ENCODE measurements around the gene PAPOLG. TPM values are rescaled to one million over a fixed set of nuclear protein-coding genes. Genes with fewer than 3 reads are reported as not detected.

Gene PAPOLG
- total and polyA plus RNA-seq, 2 donors (not counting 3 experiments of a cell fraction or from before 2014, with no cell fraction given), result 4.2 to 14.9 TPM

DNA sequence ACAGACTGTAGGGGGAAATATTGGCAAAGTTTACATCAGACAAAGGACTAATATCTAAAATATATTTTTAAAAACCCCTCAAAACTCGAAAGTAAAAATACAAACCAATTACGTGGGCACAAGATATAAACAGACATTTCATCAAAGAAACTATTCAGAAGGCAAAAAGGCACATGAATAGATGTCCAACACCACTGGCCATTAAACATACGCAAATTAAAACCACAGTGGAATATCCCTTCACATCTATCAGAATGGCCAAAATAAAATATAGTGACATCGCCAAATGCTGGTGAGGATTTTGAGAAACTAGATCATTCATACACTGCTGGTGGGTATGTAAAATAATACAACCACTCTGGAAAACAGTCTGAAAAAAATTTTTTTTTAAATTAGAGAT is 30.6 kb upstream of the PAPOLG start:
- ChIA-PET CTCF (interaction anchor here (0.5 kb wide), 1 partner anchor 22 kb away, joined by 3 read pairs; no protein-coding TSS in a partner anchor), POLR2A (no interaction called here)
- TF ChIP-seq POLR2AphosphoS5 (IDR thresholded peaks at IDR 0.05; ENCODE audit: insufficient read depth, low read depth, low read length), result no peak
- TF ChIP-seq, protein P1, sequence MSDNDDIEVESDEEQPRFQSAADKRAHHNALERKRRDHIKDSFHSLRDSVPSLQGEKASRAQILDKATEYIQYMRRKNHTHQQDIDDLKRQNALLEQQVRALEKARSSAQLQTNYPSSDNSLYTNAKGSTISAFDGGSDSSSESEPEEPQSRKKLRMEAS (IDR thresholded peaks at IDR 0.05; ENCODE audit: insufficient read depth, insufficient read length), result no peak
- TF ChIP-seq MYC (IDR thresholded peaks at IDR 0.05; ENCODE audit: low read depth, low read length), result no peak
- TF ChIP-seq FOS (IDR thresholded peaks at IDR 0.05; ENCODE audit: borderline replicate concordance, insufficient read depth, low read length), result no peak
- TF ChIP-seq, protein P2, sequence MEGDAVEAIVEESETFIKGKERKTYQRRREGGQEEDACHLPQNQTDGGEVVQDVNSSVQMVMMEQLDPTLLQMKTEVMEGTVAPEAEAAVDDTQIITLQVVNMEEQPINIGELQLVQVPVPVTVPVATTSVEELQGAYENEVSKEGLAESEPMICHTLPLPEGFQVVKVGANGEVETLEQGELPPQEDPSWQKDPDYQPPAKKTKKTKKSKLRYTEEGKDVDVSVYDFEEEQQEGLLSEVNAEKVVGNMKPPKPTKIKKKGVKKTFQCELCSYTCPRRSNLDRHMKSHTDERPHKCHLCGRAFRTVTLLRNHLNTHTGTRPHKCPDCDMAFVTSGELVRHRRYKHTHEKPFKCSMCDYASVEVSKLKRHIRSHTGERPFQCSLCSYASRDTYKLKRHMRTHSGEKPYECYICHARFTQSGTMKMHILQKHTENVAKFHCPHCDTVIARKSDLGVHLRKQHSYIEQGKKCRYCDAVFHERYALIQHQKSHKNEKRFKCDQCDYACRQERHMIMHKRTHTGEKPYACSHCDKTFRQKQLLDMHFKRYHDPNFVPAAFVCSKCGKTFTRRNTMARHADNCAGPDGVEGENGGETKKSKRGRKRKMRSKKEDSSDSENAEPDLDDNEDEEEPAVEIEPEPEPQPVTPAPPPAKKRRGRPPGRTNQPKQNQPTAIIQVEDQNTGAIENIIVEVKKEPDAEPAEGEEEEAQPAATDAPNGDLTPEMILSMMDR (IDR thresholded peaks at IDR 0.05; ENCODE audit: extremely low read depth in 1 of 2, insufficient read depth in 1 of 2, low read depth in 1 of 2, low read length in 2 of 2), result no peak
- no peak for TF ChIP-seq GATA2 (IDR thresholded peaks at IDR 0.05; ENCODE audit: insufficient read depth, insufficient read length, low read depth, low read length)
- Histone ChIP-seq H4K20me1 (replicated peaks; ENCODE audit: control insufficient read depth, extremely low read depth, insufficient read depth, low read length) (no peaks in the 10 kb centered on the region), H3K36me3 (ENCODE audit: control insufficient read depth in 2 of 2, extremely low read depth in 1 of 2, insufficient read depth in 2 of 2, low read length in 2 of 2) (no peaks in the 10 kb centered on the region), H3K4me3 (replicated peaks in 1 of 3; ENCODE audit: insufficient read depth in 1 of 3, low read depth in 1 of 3, low read length in 3 of 3) (no peak overlapping the region), H3K9me3 (replicated peaks; ENCODE audit: control insufficient read depth, insufficient read depth, low read length) (no peaks in the 10 kb centered on the region), H3K4me1 (ENCODE audit: control insufficient read depth, extremely low read depth, insufficient read depth, low read length) (no peaks in the 10 kb centered on the region), H3K4me2 (ENCODE audit: insufficient read depth, low read length) (no peak overlapping the region), H3K27me3 (ENCODE audit: control insufficient read depth in 2 of 2, insufficient read depth in 2 of 2, low read length in 2 of 2) (no peaks in the 10 kb centered on the region), H2AFZ (ENCODE audit: low read depth, low read length) (no peak overlapping the region), H3K27ac (ENCODE audit: insufficient read depth, low read depth, low read length) (no peak overlapping the region), H3K9ac (replicated peaks; ENCODE audit: extremely low read depth, insufficient read depth, low read length) (no peak overlapping the region), H3K79me2 (ENCODE audit: control insufficient read depth, insufficient read depth, low read length) (no peaks in the 10 kb centered on the region), H3K9me1 (replicated peaks; ENCODE audit: control insufficient read depth, extremely low read depth, insufficient read depth, low read length) (no peaks in the 10 kb centered on the region)
- no TSS peak for BruUV-seq (replicated peaks)
- no peak for DNase-seq (ENCODE audit: low read depth, low spot score)
- intact Hi-C loops (cut with micrococcal nuclease), result no loop called here
- dilution Hi-C loops (cut with MboI; ENCODE audit: extremely low pct_ligation_motif_present, low sequenced_read_pairs), result no loop called here
- no peak for FAIRE-seq
